ENCODE data around the gene PHLDB1.

GRCh38 chr11:118670063-118670462 is 62.6 kb downstream of the PHLDB1 start:
- TF ChIP-seq ESRRA (IDR thresholded peaks at IDR 0.05; ENCODE audit: borderline replicate concordance, low read length) = no peak
- TF ChIP-seq REST (IDR thresholded peaks at IDR 0.05) = no peak
- no peak for TF ChIP-seq CHD4 (IDR thresholded peaks at IDR 0.05; ENCODE audit: borderline replicate concordance)
- no peak for TF ChIP-seq POLR2A (IDR thresholded peaks at IDR 0.05; ENCODE audit: low read length)
- TF ChIP-seq CTCF (IDR thresholded peaks at IDR 0.05) = no peak
- TF ChIP-seq JUNB (IDR thresholded peaks at IDR 0.05) = no peak
- TF ChIP-seq, protein P1, sequence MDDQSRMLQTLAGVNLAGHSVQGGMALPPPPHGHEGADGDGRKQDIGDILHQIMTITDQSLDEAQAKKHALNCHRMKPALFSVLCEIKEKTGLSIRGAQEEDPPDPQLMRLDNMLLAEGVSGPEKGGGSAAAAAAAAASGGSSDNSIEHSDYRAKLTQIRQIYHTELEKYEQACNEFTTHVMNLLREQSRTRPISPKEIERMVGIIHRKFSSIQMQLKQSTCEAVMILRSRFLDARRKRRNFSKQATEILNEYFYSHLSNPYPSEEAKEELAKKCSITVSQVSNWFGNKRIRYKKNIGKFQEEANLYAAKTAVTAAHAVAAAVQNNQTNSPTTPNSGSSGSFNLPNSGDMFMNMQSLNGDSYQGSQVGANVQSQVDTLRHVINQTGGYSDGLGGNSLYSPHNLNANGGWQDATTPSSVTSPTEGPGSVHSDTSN (IDR thresholded peaks at IDR 0.05) = no peak
- TF ChIP-seq USF2 (IDR thresholded peaks at IDR 0.05) = no peak
- TF ChIP-seq, protein P2, sequence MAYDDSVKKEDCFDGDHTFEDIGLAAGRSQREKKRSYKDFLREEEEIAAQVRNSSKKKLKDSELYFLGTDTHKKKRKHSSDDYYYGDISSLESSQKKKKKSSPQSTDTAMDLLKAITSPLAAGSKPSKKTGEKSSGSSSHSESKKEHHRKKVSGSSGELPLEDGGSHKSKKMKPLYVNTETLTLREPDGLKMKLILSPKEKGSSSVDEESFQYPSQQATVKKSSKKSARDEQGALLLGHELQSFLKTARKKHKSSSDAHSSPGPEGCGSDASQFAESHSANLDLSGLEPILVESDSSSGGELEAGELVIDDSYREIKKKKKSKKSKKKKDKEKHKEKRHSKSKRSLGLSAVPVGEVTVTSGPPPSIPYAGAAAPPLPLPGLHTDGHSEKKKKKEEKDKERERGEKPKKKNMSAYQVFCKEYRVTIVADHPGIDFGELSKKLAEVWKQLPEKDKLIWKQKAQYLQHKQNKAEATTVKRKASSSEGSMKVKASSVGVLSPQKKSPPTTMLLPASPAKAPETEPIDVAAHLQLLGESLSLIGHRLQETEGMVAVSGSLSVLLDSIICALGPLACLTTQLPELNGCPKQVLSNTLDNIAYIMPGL (CRISPR knock-in tag; IDR thresholded peaks at IDR 0.05; ENCODE audit: borderline replicate concordance) = no peak
- TF ChIP-seq PHF8 (IDR thresholded peaks at IDR 0.05; ENCODE audit: borderline replicate concordance, low read depth) = no peak
- TF ChIP-seq RFX5 (IDR thresholded peaks at IDR 0.05) = no peak
- no peak for TF ChIP-seq MAFK (IDR thresholded peaks at IDR 0.05; ENCODE audit: partially characterized antibody)
- no peak for TF ChIP-seq EP300 (IDR thresholded peaks at IDR 0.05)
